Osteocyte (in vitro differentiated cells): Measurements from ENCODE around the gene MT3. TPM values are rescaled to one million over a fixed set of nuclear protein-coding genes. Genes with fewer than 3 reads are reported as not detected.
A peak's percentile ranks its signal among the peaks of the same experiment; 100 is the strongest.
"Not testable (repeated sequence)": the region's sequence is repeated elsewhere in the genome, so short reads cannot be mapped to it uniquely, and the experiment has no call there.

Experiments
- DNase-seq: peaks from one replicate; pipeline ENCODE4 v3.0.0; 2021; ENCODE audit warnings: mixed read lengths; ENCODE audit not compliant: unreplicated experiment; ENCODE audit errors: extremely low spot score
- H3K27ac Mint-ChIP-seq: one replicate; pipeline ENCODE4 v1.8.0; 2021; ENCODE audit warnings: mild to moderate bottlenecking, mixed read lengths; ENCODE audit not compliant: unreplicated experiment
- H3K27me3 Mint-ChIP-seq: one replicate; pipeline ENCODE4 v1.8.0; 2021; ENCODE audit warnings: mixed read lengths; ENCODE audit not compliant: unreplicated experiment
- H3K36me3 Mint-ChIP-seq: one replicate; pipeline ENCODE4 v1.8.0; 2021; ENCODE audit warnings: mixed read lengths; ENCODE audit not compliant: unreplicated experiment
- H3K4me1 Mint-ChIP-seq: one replicate; pipeline ENCODE4 v1.8.0; 2021; ENCODE audit warnings: mixed read lengths; ENCODE audit not compliant: unreplicated experiment
- H3K4me3 Mint-ChIP-seq: one replicate; pipeline ENCODE4 v1.8.0; 2021; ENCODE audit warnings: mild to moderate bottlenecking, moderate library complexity, mixed read lengths; ENCODE audit not compliant: unreplicated experiment
- H3K9me3 Mint-ChIP-seq: one replicate; pipeline ENCODE4 v1.8.0; 2021; ENCODE audit warnings: mixed read lengths; ENCODE audit not compliant: unreplicated experiment
- total RNA-seq: library from RNA; stranded (reverse); gene quantifications from 2 replicates; pipeline ENCODE4 v1.2.1, GENCODE V29; 2021
- TF ChIP-seq, protein P1 (sequence below): fragments of 200-600 bp; sonication (generic); IDR thresholded peaks from 2 replicates; pipeline ENCODE4 v1.5.0; 2021; ENCODE audit warnings: antibody characterized with exemption, mild to moderate bottlenecking, moderate library complexity

Gene MT3
- total RNA-seq, 1 donor from 2014 or later: not detected

DNA sequence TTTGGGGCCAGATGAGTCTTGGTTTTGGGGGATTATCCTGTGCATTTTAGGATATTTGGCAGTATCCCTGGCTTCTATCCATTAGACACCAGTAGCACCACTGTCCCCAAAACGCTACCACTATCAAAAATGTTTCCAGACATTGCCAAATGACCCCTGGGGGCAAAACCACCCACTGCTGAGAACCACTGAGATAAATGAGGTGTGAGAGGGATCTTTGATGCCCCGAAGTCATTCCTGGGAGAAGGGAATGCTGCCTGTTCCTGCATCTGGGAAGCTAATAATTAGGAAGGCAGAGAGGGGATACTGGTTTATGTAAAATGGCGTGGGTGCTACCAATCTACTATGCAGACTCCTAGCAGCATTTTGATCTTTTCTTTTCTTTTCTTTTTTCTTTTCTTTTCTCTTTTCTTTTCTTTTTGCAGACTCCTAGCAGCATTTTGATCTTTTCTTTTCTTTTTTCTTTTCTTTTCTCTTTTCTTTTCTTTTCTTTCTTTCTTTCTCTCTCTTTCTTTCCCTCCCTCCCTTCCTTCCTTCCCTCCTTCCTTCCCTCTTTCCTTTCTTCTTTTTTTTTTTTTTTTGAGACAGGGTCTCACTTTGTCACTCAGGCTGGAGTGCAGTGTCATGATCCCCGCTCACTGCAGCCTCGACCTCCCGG is 8.8 kb upstream of the MT3 start:
- DNase-seq: no peak
- no peaks in the 10 kb centered on the region for H3K9me3 Mint-ChIP-seq
- no peaks in the 10 kb centered on the region for H3K4me1 Mint-ChIP-seq
- peaks cover 8% of the 10 kb centered on the region for H3K27me3 Mint-ChIP-seq
- H3K36me3 Mint-ChIP-seq: no peaks in the 10 kb centered on the region
- no peak overlapping the region for H3K4me3 Mint-ChIP-seq
- no peak overlapping the region for H3K27ac Mint-ChIP-seq
- TF ChIP-seq, protein P1, sequence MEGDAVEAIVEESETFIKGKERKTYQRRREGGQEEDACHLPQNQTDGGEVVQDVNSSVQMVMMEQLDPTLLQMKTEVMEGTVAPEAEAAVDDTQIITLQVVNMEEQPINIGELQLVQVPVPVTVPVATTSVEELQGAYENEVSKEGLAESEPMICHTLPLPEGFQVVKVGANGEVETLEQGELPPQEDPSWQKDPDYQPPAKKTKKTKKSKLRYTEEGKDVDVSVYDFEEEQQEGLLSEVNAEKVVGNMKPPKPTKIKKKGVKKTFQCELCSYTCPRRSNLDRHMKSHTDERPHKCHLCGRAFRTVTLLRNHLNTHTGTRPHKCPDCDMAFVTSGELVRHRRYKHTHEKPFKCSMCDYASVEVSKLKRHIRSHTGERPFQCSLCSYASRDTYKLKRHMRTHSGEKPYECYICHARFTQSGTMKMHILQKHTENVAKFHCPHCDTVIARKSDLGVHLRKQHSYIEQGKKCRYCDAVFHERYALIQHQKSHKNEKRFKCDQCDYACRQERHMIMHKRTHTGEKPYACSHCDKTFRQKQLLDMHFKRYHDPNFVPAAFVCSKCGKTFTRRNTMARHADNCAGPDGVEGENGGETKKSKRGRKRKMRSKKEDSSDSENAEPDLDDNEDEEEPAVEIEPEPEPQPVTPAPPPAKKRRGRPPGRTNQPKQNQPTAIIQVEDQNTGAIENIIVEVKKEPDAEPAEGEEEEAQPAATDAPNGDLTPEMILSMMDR: no peak

DNA sequence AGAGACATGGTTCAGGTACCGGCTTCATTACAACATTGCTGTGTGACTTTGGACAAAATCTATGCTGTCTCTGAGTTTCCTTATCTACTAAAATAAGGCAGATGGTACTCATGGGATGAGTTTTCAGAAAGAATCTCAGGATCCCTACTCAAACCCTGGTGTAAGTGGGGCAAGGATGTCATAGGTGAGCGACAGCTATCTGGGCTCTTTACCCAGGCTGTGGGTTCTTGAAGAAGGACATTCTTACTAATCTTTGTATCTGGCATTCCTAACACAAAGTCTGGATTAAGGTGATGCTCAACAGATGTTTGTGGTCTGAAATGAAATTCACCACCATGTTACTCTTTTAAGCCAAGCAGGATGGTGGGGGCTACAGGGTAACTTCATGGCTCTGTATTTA is 6.4 kb upstream of the MT3 start:
- not testable (repeated sequence) for H3K9me3 Mint-ChIP-seq, H3K36me3 Mint-ChIP-seq, DNase-seq, H3K4me3 Mint-ChIP-seq, H3K4me1 Mint-ChIP-seq
- H3K27me3 Mint-ChIP-seq: peaks cover 27% of the 10 kb centered on the region
- H3K27ac Mint-ChIP-seq: peak overlapping the region; percentile 75

DNA sequence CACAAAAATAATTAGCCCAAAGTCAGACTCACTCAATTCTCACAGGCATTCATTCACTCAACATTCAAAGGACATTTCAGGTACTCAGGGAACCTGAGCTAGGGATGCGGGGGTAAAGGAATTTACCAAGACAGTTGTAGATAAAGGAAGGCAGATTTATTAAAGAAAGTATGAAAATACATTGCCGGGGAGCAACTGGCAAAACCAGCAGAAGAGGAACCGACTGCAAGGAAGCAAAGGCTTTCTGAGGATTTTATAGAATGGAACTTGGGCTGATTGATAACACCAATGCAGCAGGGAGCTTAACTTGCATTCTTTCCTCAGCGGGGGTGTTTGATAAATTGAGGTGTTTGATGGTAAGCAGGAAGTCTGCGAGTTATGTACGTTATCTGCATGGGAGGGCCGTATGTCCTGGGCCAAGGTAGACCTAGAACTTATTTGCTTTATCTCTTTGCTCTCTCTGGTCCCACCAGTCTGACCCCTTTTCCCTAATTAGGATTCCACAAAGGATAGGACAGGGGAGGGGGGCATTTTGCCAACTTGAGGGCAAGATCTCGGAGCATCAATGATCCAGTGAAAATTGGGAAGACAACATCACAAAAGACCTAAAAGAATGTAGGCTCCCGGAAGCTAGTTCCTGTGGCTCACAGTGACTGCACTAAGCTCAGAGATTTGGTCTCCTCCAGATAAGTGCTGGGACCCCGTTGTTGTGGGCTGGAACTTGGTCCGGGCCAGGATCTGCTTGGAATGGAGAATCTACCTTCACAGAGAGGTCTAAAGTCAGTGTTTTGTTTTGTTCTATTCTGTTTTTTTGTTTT is 5.8 kb upstream of the MT3 start:
- Mint-ChIP-seq H3K27me3 (peaks cover 30% of the 10 kb centered on the region), H3K4me3 (no peak overlapping the region), H3K36me3 (no peaks in the 10 kb centered on the region), H3K4me1 (no peaks in the 10 kb centered on the region), H3K9me3 (no peaks in the 10 kb centered on the region), H3K27ac (no peak overlapping the region)
- no peak for DNase-seq
- TF ChIP-seq, protein P1: no peak

DNA sequence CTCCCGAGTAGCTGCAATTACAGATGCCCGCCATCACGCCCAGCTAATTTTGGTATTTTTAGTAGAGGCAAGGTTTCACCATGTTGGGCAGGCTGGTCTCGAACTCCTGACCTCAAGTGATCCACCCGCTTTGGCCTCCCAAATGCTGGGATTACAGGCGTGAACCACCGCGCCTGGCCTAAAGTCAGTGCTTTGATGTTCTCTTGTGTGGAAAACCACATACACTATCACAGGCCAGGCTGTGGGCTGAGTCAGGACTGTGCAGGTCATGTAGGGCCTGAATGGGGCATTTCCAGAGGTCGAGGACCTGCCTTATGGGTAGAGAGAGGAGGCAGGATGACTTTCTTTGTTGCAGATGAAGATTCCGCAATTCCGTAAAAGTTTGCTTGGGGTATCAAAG is 5.1 kb upstream of the MT3 start:
- TF ChIP-seq, protein P1: no peak
- Mint-ChIP-seq H3K4me3 (no peak overlapping the region), H3K9me3 (no peaks in the 10 kb centered on the region), H3K27ac (no peak overlapping the region), H3K36me3 (no peaks in the 10 kb centered on the region), H3K4me1 (peaks cover 3% of the 10 kb centered on the region), H3K27me3 (peaks cover 34% of the 10 kb centered on the region)
- DNase-seq: no peak

DNA sequence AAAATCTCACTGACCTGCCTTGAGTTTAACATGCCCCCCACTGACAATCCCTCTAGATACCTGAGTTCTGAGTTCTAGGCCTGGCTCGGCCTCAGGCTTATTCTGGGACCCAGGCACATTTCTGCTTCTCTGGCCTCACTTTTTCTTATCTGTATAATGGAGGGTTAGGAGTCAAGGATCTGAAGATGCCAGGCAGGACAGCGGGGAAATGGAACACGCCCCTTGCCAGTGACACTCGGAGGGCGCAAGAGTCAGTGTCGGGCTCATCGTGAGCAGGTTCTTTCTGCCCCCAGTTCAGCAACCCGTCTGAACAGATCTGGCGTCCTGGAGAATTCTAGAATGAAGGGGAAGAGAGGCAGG is 567 bp upstream of the MT3 start:
- no peak for DNase-seq
- Mint-ChIP-seq H3K9me3 (no peaks in the 10 kb centered on the region), H3K27me3 (peaks cover 45% of the 10 kb centered on the region), H3K36me3 (no peaks in the 10 kb centered on the region), H3K4me3 (peak overlapping the region; percentile 71), H3K27ac (no peak overlapping the region), H3K4me1 (peaks cover 9% of the 10 kb centered on the region)
- TF ChIP-seq, protein P1: no peak
